CD14-positive monocyte (primary cell): ENCODE results near the gene FRAS1. TPM values are rescaled to one million over a fixed set of nuclear protein-coding genes. Genes with fewer than 3 reads are reported as not detected.

Experiments used
- DNase-seq, 3 donors: peaks; one replicate each; pipeline ENCODE4 v3.0.0-alpha.2; 2011 to 2022
- H2AFZ ChIP-seq: 2 replicates; pipeline ENCODE4 v1.6.0; 2012; ENCODE audit warnings: mild to moderate bottlenecking, low read depth, low read length, inconsistent platforms; ENCODE audit not compliant: insufficient read depth, poor library complexity, severe bottlenecking
- H3K27ac ChIP-seq, 2 donors: 1 replicate in 1 of 2; 2 replicates in 1 of 2; pipeline ENCODE4 v1.5.1; 2012 to 2013; ENCODE audit warnings: low read length in 2 of 2, control low read depth in 1 of 2, inconsistent platforms in 1 of 2, low read depth in 1 of 2, mild to moderate bottlenecking in 1 of 2
- H3K27me3 ChIP-seq, 2 donors: one replicate each; pipeline versions ENCODE4 v1.6.0 to v1.6.1; 2011 to 2013; ENCODE audit warnings: low read length in 2 of 2; ENCODE audit not compliant: control insufficient read depth in 2 of 2, insufficient read depth in 2 of 2
- H3K36me3 ChIP-seq, 2 donors: replicated peaks in 1 of 2; 1 replicate in 1 of 2; 2 replicates in 1 of 2; pipeline versions ENCODE4 v1.5.1 to v1.6.1; 2012 to 2013; ENCODE audit warnings: low read length in 2 of 2, control low read depth in 1 of 2, inconsistent platforms in 1 of 2, mild to moderate bottlenecking in 1 of 2; ENCODE audit not compliant: insufficient read depth in 2 of 2, control insufficient read depth in 1 of 2
- H3K4me1 ChIP-seq, 2 donors: 1 replicate in 1 of 2; 2 replicates in 1 of 2; pipeline versions ENCODE4 v1.5.1 to v1.6.1; 2012 to 2013; ENCODE audit warnings: low read length in 2 of 2, control low read depth in 1 of 2, inconsistent platforms in 1 of 2, mild to moderate bottlenecking in 1 of 2, moderate library complexity in 1 of 2; ENCODE audit not compliant: insufficient read depth in 2 of 2, control insufficient read depth in 1 of 2
- H3K4me2 ChIP-seq: replicated peaks from 2 replicates; pipeline ENCODE3; 2012; ENCODE audit warnings: low read length, moderate library complexity, mild to moderate bottlenecking; ENCODE audit not compliant: poor library complexity, severe bottlenecking; ENCODE audit errors: extremely low read depth
- H3K4me3 ChIP-seq, 3 experiments: fragments of 200-600 bp in 1 of 3; sonication (generic) in 1 of 3; replicated peaks in 1 of 3; 1 replicate in 2 of 3; 2 replicates in 1 of 3; pipeline ENCODE4 v1.5.1; 2011 to 2013; ENCODE audit warnings: low read length in 3 of 3, mild to moderate bottlenecking in 3 of 3, control low read depth in 2 of 3, low read depth in 2 of 3, inconsistent platforms in 1 of 3, moderate library complexity in 1 of 3
- H3K79me2 ChIP-seq: 2 replicates; pipeline ENCODE4 v1.6.0; 2012; ENCODE audit warnings: mild to moderate bottlenecking, control low read depth, inconsistent platforms, low read length, moderate library complexity; ENCODE audit not compliant: insufficient read depth
- H3K9ac ChIP-seq: 2 replicates; pipeline ENCODE4 v1.6.0; 2017; ENCODE audit warnings: low read length, mild to moderate bottlenecking; ENCODE audit not compliant: insufficient read depth, poor library complexity, severe bottlenecking
- H3K9me3 ChIP-seq, 2 donors: replicated peaks in 1 of 2; 1 replicate in 1 of 2; 2 replicates in 1 of 2; pipeline versions ENCODE4 v1.5.1 to v1.6.1; 2012 to 2013; ENCODE audit warnings: low read length in 2 of 2, control low read depth in 1 of 2; ENCODE audit not compliant: control insufficient read depth in 1 of 2, insufficient read depth in 1 of 2
- H4K20me1 ChIP-seq: 2 replicates; pipeline ENCODE4 v1.6.0; 2012; ENCODE audit warnings: mild to moderate bottlenecking, low read length, control low read depth, moderate library complexity; ENCODE audit not compliant: insufficient read depth
- H3K27ac Mint-ChIP-seq, 7 donors: one replicate each; pipeline ENCODE4 v1.8.0; 2020; ENCODE audit warnings: mild to moderate bottlenecking in 7 of 7, mixed read lengths in 7 of 7, moderate library complexity in 6 of 7, inconsistent platforms in 2 of 7
- H3K27me3 Mint-ChIP-seq, 3 donors: one replicate each; pipeline ENCODE4 v1.8.0; 2021 to 2022; ENCODE audit warnings: low read depth in 3 of 3, mild to moderate bottlenecking in 3 of 3, mixed read lengths in 3 of 3, moderate library complexity in 3 of 3, inconsistent platforms in 1 of 3
- H3K36me3 Mint-ChIP-seq, 2 donors: one replicate each; pipeline ENCODE4 v1.8.0; 2020; ENCODE audit warnings: mixed read lengths in 2 of 2, inconsistent platforms in 1 of 2, mild to moderate bottlenecking in 1 of 2
- H3K4me1 Mint-ChIP-seq: one replicate; pipeline ENCODE4 v1.8.0; 2020; ENCODE audit warnings: mild to moderate bottlenecking, mixed read lengths
- H3K4me3 Mint-ChIP-seq, 2 donors: one replicate each; pipeline ENCODE4 v1.8.0; 2020; ENCODE audit warnings: mild to moderate bottlenecking in 2 of 2, mixed read lengths in 2 of 2, moderate library complexity in 1 of 2
- H3K9me3 Mint-ChIP-seq, 7 donors: one replicate each; pipeline ENCODE4 v1.8.0; 2020 to 2022; ENCODE audit warnings: mixed read lengths in 7 of 7, mild to moderate bottlenecking in 6 of 7, moderate library complexity in 6 of 7, inconsistent platforms in 2 of 7
- CTCF ChIP-seq: fragments of 200-600 bp; IDR thresholded peaks from one replicate; pipeline ENCODE4 v1.8.0; 2022; ENCODE audit warnings: antibody characterized with exemption, mild to moderate bottlenecking
- WGBS: methylation state at CpG from one replicate; pipeline ENCODE4 v1.1.5; 2013; ENCODE audit warnings: missing lambda C conversion rate; ENCODE audit not compliant: insufficient coverage; 5-methylcytosine and 5-hydroxymethylcytosine counted together
- intact Hi-C, 2 donors: fragments of 100-400 bp; cut with micrococcal nuclease; formaldehyde crosslinking; loops; one replicate each; pipeline versions ENCODE4 v1.15.0 to v1.15.1; 2023
- polyA plus RNA-seq, 3 donors: library from polyadenylated mRNA; depleted of rRNA in 1 of 3; unstranded in 2 of 3; stranded (reverse) in 1 of 3; fragments of 300-500 nt in 2 of 3; fragments of >200 nt in 1 of 3; fragmentation: Illumina TruSeq in 2 of 3; gene quantifications; 1 replicate in 2 of 3; 2 replicates in 1 of 3; pipeline ENCODE4 v1.2.3, GENCODE V29; 2012 to 2021

FRAS1 gene
- polyA plus RNA-seq, 3 donors = not detected

- intact Hi-C loops = no loop called here
- H3K4me1 ChIP-seq = no peaks in the 10 kb centered on the region
- Mint-ChIP-seq H3K27me3 (peaks cover 0 to 4% (median 2%) of the 10 kb centered on the region in 3 donors), H3K36me3 (no peaks in the 10 kb centered on the region), H3K9me3 (peaks cover 0 to 3% (median 0%) of the 10 kb centered on the region in 7 donors), H3K27ac (no peak overlapping the region), H3K4me1 (no peaks in the 10 kb centered on the region), H3K4me3 (no peak overlapping the region)
- WGBS = 100% methylated on average over 1 of the region's 1 CpG
- no peaks in the 10 kb centered on the region for H3K79me2 ChIP-seq
- TF ChIP-seq CTCF = no peak
- no peak overlapping the region for H2AFZ ChIP-seq
- H3K9me3 ChIP-seq = no peaks in the 10 kb centered on the region
- no peaks in the 10 kb centered on the region for H3K27me3 ChIP-seq
- H3K36me3 ChIP-seq = no peaks in the 10 kb centered on the region
- H3K27ac ChIP-seq = no peak overlapping the region
- H3K9ac ChIP-seq = no peak overlapping the region
- no peak overlapping the region for H3K4me3 ChIP-seq
- no peaks in the 10 kb centered on the region for H4K20me1 ChIP-seq
- DNase-seq = no peak
- H3K4me2 ChIP-seq = no peak overlapping the region
Observed at GRCh38 chr4:78480286-78480685, 423.2 kb downstream of the FRAS1 start.

GRCh38 chr4:78481180-78481579, 424.1 kb downstream of the FRAS1 start:
- H3K4me1 ChIP-seq = no peaks in the 10 kb centered on the region
- H2AFZ ChIP-seq = no peak overlapping the region
- H3K9me3 Mint-ChIP-seq = peaks cover 0 to 3% (median 0%) of the 10 kb centered on the region in 7 donors
- TF ChIP-seq CTCF = no peak
- H4K20me1 ChIP-seq = no peaks in the 10 kb centered on the region
- H3K4me3 ChIP-seq = no peak overlapping the region
- H3K27ac Mint-ChIP-seq = no peak overlapping the region
- DNase-seq = no peak
- H3K27ac ChIP-seq = no peak overlapping the region
- intact Hi-C loops = no loop called here
- no peaks in the 10 kb centered on the region for H3K36me3 ChIP-seq
- H3K9ac ChIP-seq = no peak overlapping the region
- H3K79me2 ChIP-seq = no peaks in the 10 kb centered on the region
- no CpG with 5 or more reads among the region's 1 CpG for WGBS
- no peak overlapping the region for H3K4me2 ChIP-seq
- no peaks in the 10 kb centered on the region for H3K4me1 Mint-ChIP-seq
- H3K9me3 ChIP-seq = no peaks in the 10 kb centered on the region
- H3K4me3 Mint-ChIP-seq = no peak overlapping the region
- no peaks in the 10 kb centered on the region for H3K27me3 ChIP-seq
- H3K27me3 Mint-ChIP-seq = peaks cover 2 to 4% (median 3%) of the 10 kb centered on the region in 3 donors
- no peaks in the 10 kb centered on the region for H3K36me3 Mint-ChIP-seq
